22Rv1 (cell line): ENCODE measurements around the gene R3HDM2.

Experiments used
- CTCF ChIP-seq: fragments of 450-650 bp; IDR thresholded peaks from 2 replicates; pipeline ENCODE4 v1.5.1; 2017; ENCODE audit warnings: mild to moderate bottlenecking
- ZFX ChIP-seq: fragments of 450-650 bp; IDR thresholded peaks from 2 replicates; pipeline ENCODE4 v1.6.1; 2017; ENCODE audit warnings: antibody characterized with exemption, borderline replicate concordance

GRCh38 chr12:57390174-57390573, 40.7 kb downstream of the R3HDM2 start:
- no peak for TF ChIP-seq CTCF
- no peak for TF ChIP-seq ZFX
